ENCODE data around the gene RNF31.

GRCh38 chr14:24165785-24166184 lies 18.5 kb downstream of the RNF31 start:
- TF ChIP-seq PBX3 (IDR thresholded peaks at IDR 0.05) (no peak), CTCF (IDR thresholded peaks at IDR 0.05) (no peak), MYC (IDR thresholded peaks at IDR 0.05; ENCODE audit: borderline replicate concordance, low read length) (no peak), POLR2A (IDR thresholded peaks at IDR 0.05; ENCODE audit: low read length) (no peak), MAX (IDR thresholded peaks at IDR 0.05) (no peak), CBX2 (IDR thresholded peaks at IDR 0.05; ENCODE audit: borderline replicate concordance, low read depth) (no peak), JUN (IDR thresholded peaks at IDR 0.05) (no peak), SMC3 (IDR thresholded peaks at IDR 0.05) (no peak), EP300 (IDR thresholded peaks at IDR 0.05) (no peak), USF2 (IDR thresholded peaks at IDR 0.05) (no peak), CHD2 (IDR thresholded peaks at IDR 0.05; ENCODE audit: low read length, partially characterized antibody) (no peak), NPAS2 (CRISPR knock-in tag; IDR thresholded peaks at IDR 0.05; ENCODE audit: borderline replicate concordance) (no peak)
